ENCODE data around the gene HERC3.
A peak's percentile ranks its signal among the peaks of the same experiment; 100 is the strongest.

HERC3 gene

DNA sequence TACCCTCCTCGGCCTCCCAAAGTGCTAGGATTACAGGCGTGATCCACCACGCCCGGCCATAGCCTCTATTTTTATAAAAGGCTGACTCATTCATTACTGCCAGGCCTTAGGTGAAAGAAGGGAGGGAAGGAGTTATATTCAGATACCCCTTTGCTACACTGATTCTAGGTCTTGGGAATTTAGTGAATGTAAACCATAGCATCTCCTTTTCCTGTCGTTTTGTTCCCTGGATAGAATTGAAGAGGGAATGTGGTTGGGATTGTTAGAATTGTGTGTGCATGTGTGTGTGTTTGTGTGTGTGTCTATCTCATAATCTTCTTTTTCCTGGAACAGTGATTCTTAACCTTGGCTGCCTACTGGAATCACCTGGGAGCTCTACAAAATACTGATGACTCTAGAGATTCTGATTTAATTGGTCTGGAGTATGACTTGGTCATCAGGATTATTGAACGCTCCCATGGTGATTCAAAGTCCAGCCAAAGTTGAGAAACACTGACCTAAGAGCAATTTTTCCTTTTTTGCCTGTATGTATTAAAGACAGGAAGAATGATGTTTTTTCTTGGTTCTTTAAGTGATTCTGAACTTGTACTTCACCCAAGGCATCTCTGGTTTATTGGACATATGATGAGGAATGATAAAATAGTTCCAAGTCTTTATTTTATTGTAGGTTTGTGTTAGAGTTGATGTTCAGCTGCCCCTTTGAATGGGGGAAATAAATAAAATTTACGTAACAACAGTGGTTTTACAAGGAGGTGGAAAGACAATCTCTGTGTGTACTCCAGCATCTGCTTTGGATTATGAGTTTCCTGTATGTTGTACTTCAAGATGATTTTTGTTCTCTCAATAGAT is 68.4 kb downstream of the HERC3 start:
- Mint-ChIP-seq H3K4me3 (no peak overlapping the region), H3K27me3 (no peaks in the 10 kb centered on the region), H3K9me3 (no peaks in the 10 kb centered on the region), H3K36me3 (ENCODE audit: low read depth) (peaks cover 47% of the 10 kb centered on the region), H3K4me1 (ENCODE audit: low read depth) (peaks cover 6% of the 10 kb centered on the region), H3K27ac (no peak overlapping the region)
- no peak for DNase-seq

DNA sequence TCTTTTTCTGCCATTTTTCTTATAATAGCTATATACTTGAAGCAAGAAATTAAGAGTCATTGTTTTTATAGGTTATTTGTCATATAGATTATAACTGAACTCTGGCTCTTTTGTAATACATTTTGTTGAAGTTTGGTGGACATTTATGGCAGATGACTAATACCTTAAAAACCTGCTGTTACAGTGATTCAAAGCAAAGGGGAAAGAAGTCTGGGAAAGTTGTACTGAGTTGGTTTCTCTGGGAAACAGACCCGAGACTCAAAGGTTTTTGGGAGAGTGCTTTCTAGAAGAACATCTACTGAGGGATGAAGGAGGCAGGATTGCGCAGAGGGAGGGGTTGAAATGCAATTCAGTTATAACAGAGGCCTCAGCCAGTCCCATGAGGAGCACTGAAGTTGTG is 69.5 kb downstream of the HERC3 start:
- no peak for DNase-seq
- Mint-ChIP-seq H3K27ac (no peak overlapping the region), H3K36me3 (ENCODE audit: low read depth) (peaks cover 45% of the 10 kb centered on the region)

GRCh38 chr4:88672987-88673386 is 80.7 kb downstream of the HERC3 start:
- H3K9me3 Mint-ChIP-seq = no peaks in the 10 kb centered on the region
- H3K4me3 Mint-ChIP-seq = no peak overlapping the region
- H3K27me3 Mint-ChIP-seq = no peaks in the 10 kb centered on the region
- no peak overlapping the region for H3K27ac Mint-ChIP-seq
- no peak for DNase-seq
- peaks cover 8% of the 10 kb centered on the region for H3K4me1 Mint-ChIP-seq (ENCODE audit: low read depth)
- peaks cover 48% of the 10 kb centered on the region for H3K36me3 Mint-ChIP-seq (ENCODE audit: low read depth)

More for the DNA sequence above, 69.5 kb downstream of the HERC3 start:
- no peaks in the 10 kb centered on the region for H3K27me3 Mint-ChIP-seq
- no peaks in the 10 kb centered on the region for H3K9me3 Mint-ChIP-seq
- no peak overlapping the region for H3K4me3 Mint-ChIP-seq
- peaks cover 6% of the 10 kb centered on the region for H3K4me1 Mint-ChIP-seq (ENCODE audit: low read depth)

- no peaks in the 10 kb centered on the region for H3K27me3 Mint-ChIP-seq
- H3K4me3 Mint-ChIP-seq = no peak overlapping the region
- peaks cover 49% of the 10 kb centered on the region for H3K36me3 Mint-ChIP-seq (ENCODE audit: low read depth)
- H3K9me3 Mint-ChIP-seq = no peaks in the 10 kb centered on the region
- no peak for DNase-seq
- H3K27ac Mint-ChIP-seq = no peak overlapping the region
- H3K4me1 Mint-ChIP-seq (ENCODE audit: low read depth) = peaks cover 8% of the 10 kb centered on the region
Observed at GRCh38 chr4:88673886-88674285, 81.6 kb downstream of the HERC3 start.

- H3K27me3 Mint-ChIP-seq = no peaks in the 10 kb centered on the region
- no peak for DNase-seq
- peaks cover 50% of the 10 kb centered on the region for H3K36me3 Mint-ChIP-seq (ENCODE audit: low read depth)
- H3K9me3 Mint-ChIP-seq = no peaks in the 10 kb centered on the region
- peaks cover 8% of the 10 kb centered on the region for H3K4me1 Mint-ChIP-seq (ENCODE audit: low read depth)
- peak overlapping the region; percentile 52 for H3K27ac Mint-ChIP-seq
- no peak overlapping the region for H3K4me3 Mint-ChIP-seq
Observed at GRCh38 chr4:88674565-88674964, 82.3 kb downstream of the HERC3 start.

- Mint-ChIP-seq H3K27ac (no peak overlapping the region), H3K27me3 (no peaks in the 10 kb centered on the region), H3K36me3 (ENCODE audit: low read depth) (peaks cover 50% of the 10 kb centered on the region), H3K9me3 (no peaks in the 10 kb centered on the region), H3K4me3 (no peak overlapping the region), H3K4me1 (ENCODE audit: low read depth) (peaks cover 8% of the 10 kb centered on the region)
- DNase-seq = no peak
Observed at GRCh38 chr4:88674979-88675378, 82.7 kb downstream of the HERC3 start.

DNA sequence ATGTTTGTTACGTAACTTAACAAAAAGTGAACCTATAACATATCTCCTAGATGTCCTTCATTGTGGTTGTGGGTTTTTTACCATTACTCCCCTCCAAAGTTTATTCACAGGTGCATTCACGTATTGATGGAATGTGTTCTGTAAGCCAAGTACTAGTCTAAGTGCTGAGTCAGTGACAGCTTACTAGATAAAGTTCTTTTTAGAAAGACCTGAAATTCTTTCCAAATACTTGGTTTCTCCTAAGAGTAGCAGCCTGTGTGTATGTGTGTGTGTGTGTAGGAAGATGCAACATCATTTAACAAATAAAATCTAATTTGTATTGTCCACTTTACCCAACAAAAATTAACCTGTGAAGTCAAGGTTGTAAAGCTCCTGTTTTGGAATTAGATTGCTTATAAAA is 83.3 kb downstream of the HERC3 start:
- H3K4me1 Mint-ChIP-seq (ENCODE audit: low read depth) = peaks cover 8% of the 10 kb centered on the region
- no peaks in the 10 kb centered on the region for H3K9me3 Mint-ChIP-seq
- no peaks in the 10 kb centered on the region for H3K27me3 Mint-ChIP-seq
- H3K27ac Mint-ChIP-seq = no peak overlapping the region
- H3K36me3 Mint-ChIP-seq (ENCODE audit: low read depth) = peaks cover 49% of the 10 kb centered on the region
- no peak overlapping the region for H3K4me3 Mint-ChIP-seq
- no peak for DNase-seq

DNA sequence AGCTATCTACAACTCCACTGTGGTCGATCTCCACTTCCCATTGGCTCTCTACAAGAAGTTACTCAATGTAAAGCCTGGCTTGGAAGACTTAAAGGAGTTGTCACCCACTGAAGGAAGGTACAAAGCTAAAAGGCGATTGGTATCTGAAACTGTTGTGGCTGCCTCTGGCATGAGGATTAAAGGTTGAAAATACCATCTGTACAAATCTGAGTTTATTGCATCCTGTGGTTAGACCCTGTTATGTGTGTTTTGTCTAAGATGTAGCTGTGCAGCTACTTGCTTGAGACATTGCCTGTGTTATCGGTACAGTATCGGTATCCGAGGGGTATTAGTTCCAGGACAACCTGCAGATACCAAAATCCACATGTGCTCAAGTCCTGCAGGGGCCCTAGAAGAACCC is 88.9 kb downstream of the HERC3 start:
- H3K4me1 Mint-ChIP-seq (ENCODE audit: low read depth) = peaks cover 4% of the 10 kb centered on the region
- no peaks in the 10 kb centered on the region for H3K27me3 Mint-ChIP-seq
- no peak overlapping the region for H3K4me3 Mint-ChIP-seq
- peaks cover 77% of the 10 kb centered on the region for H3K36me3 Mint-ChIP-seq (ENCODE audit: low read depth)
- no peak overlapping the region for H3K27ac Mint-ChIP-seq
- no peak for DNase-seq
- H3K9me3 Mint-ChIP-seq = no peaks in the 10 kb centered on the region

DNA sequence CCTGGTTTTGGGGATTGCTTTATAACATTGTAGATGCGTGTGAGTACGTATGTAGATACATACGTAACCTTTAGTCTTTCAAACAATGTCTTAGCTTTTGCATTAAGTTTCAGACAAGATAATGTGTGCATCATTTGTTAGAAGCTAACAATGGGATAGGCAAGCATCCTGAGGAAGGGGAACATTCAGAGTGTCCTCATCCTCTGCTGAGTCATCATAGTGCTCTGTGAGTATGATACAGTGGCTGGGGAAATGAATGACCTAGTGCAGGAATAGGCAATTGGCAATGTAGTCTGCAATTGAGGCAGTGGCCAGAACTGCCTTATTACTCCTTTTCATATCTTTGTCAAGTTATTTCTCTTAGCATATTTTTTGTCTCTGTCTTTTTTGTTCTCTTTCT is 98.1 kb downstream of the HERC3 start:
- no peak for DNase-seq
- peak overlapping the region; percentile 23 for H3K27ac Mint-ChIP-seq
- H3K9me3 Mint-ChIP-seq = no peaks in the 10 kb centered on the region
- peaks cover 7% of the 10 kb centered on the region for H3K4me1 Mint-ChIP-seq (ENCODE audit: low read depth)
- H3K36me3 Mint-ChIP-seq (ENCODE audit: low read depth) = peaks cover 58% of the 10 kb centered on the region
- no peaks in the 10 kb centered on the region for H3K27me3 Mint-ChIP-seq
- no peak overlapping the region for H3K4me3 Mint-ChIP-seq

- Mint-ChIP-seq H3K36me3 (ENCODE audit: low read depth) (peaks cover 51% of the 10 kb centered on the region), H3K4me1 (ENCODE audit: low read depth) (peaks cover 19% of the 10 kb centered on the region), H3K27ac (no peak overlapping the region), H3K27me3 (no peaks in the 10 kb centered on the region), H3K9me3 (no peaks in the 10 kb centered on the region), H3K4me3 (no peak overlapping the region)
- DNase-seq = no peak
Observed at GRCh38 chr4:88693792-88694191, 101.5 kb downstream of the HERC3 start.

DNA sequence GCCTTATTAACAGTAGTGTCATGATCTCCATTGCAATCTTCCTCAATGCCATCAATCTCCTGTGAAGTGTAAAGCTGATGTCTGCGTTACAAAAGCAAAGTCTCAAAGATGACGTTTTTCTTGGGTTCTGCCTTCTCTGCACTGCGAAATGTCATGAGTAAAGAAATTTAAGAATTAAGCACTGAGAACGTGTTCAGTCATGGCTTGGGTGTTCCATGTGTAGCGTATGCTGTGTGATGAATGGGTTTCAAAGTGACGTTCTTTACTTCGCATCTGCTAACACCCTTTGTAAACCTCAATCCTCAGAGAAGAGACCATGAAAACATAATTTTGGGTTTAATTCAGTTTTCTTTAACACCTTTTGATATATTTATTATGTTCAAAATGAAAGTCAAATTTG is 104.3 kb downstream of the HERC3 start:
- Mint-ChIP-seq H3K27me3 (no peaks in the 10 kb centered on the region), H3K9me3 (no peaks in the 10 kb centered on the region), H3K36me3 (ENCODE audit: low read depth) (peaks cover 34% of the 10 kb centered on the region), H3K27ac (peak overlapping the region; percentile 85), H3K4me3 (peak overlapping the region; percentile 83), H3K4me1 (ENCODE audit: low read depth) (peaks cover 15% of the 10 kb centered on the region)
- no peak for DNase-seq

DNA sequence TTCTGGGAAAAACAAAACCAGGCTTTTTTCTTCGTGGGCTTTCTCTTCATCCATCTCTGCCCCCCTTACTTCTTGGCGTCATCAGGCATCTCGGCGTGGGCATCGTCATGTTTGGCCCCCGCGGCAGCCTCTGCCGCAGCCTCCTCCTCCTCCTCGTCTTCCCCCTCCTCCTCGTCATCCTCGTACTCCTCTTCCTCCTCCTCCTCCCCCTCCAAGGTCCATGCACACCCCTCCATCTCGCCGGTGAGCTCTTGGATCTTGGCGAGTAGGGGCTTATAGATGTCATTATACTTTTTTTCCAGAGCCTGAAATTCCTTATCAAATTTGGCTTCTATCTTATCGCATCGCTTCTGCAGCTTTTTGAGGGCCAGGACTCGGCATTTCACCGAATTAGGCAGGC is 104.9 kb downstream of the HERC3 start:
- no peaks in the 10 kb centered on the region for H3K27me3 Mint-ChIP-seq
- DNase-seq = peak; percentile 38
- H3K4me1 Mint-ChIP-seq (ENCODE audit: low read depth) = peaks cover 15% of the 10 kb centered on the region
- no peaks in the 10 kb centered on the region for H3K9me3 Mint-ChIP-seq
- peaks cover 34% of the 10 kb centered on the region for H3K36me3 Mint-ChIP-seq (ENCODE audit: low read depth)
- peak overlapping the region; percentile 83 for H3K4me3 Mint-ChIP-seq
- H3K27ac Mint-ChIP-seq = peak overlapping the region; percentile 85

- peaks cover 34% of the 10 kb centered on the region for H3K36me3 Mint-ChIP-seq (ENCODE audit: low read depth)
- H3K4me1 Mint-ChIP-seq (ENCODE audit: low read depth) = peaks cover 15% of the 10 kb centered on the region
- no peaks in the 10 kb centered on the region for H3K27me3 Mint-ChIP-seq
- DNase-seq = peak; percentile 78
- peak within 1 kb of the TSS; percentile 85 for H3K27ac Mint-ChIP-seq
- no peaks in the 10 kb centered on the region for H3K9me3 Mint-ChIP-seq
- peak within 1 kb of the TSS; percentile 83 for H3K4me3 Mint-ChIP-seq
Observed at GRCh38 chr4:88697588-88698329, 105.5 kb downstream of the HERC3 start, which contains the start of gene NAP1L5. TSS of gene NAP1L5 (minus strand) at chr4:88697829. CDS start at chr4:88697754, 75 bp downstream.

- Mint-ChIP-seq H3K36me3 (ENCODE audit: low read depth) (peaks cover 37% of the 10 kb centered on the region), H3K9me3 (no peaks in the 10 kb centered on the region), H3K27ac (no peak overlapping the region), H3K27me3 (no peaks in the 10 kb centered on the region), H3K4me1 (ENCODE audit: low read depth) (peaks cover 15% of the 10 kb centered on the region), H3K4me3 (no peak overlapping the region)
- no peak for DNase-seq
Observed at GRCh38 chr4:88698519-88698918, 106.2 kb downstream of the HERC3 start.

GRCh38 chr4:88702782-88703181 is 110.5 kb downstream of the HERC3 start:
- no peak overlapping the region for H3K27ac Mint-ChIP-seq
- no peak for DNase-seq
- no peaks in the 10 kb centered on the region for H3K27me3 Mint-ChIP-seq
- H3K4me3 Mint-ChIP-seq = no peak overlapping the region
- H3K4me1 Mint-ChIP-seq (ENCODE audit: low read depth) = peaks cover 10% of the 10 kb centered on the region
- H3K9me3 Mint-ChIP-seq = no peaks in the 10 kb centered on the region
- H3K36me3 Mint-ChIP-seq (ENCODE audit: low read depth) = peaks cover 55% of the 10 kb centered on the region
